Measurements from ENCODE around the gene NAB1.

NAB1 gene

GRCh38 chr2:190637903-190638618 lies 10.8 kb upstream of the NAB1 start:
- FAIRE-seq: no peak

GRCh38 chr2:190640117-190640516 lies 8.8 kb upstream of the NAB1 start:
- FAIRE-seq: peak; percentile 16

GRCh38 chr2:190641469-190641868 lies 7.4 kb upstream of the NAB1 start:
- FAIRE-seq: no peak

GRCh38 chr2:190646780-190647522 lies 1.9 kb upstream of the NAB1 start:
- no peak for FAIRE-seq

- no peak for FAIRE-seq
These were observed 421 bp upstream of the NAB1 start for GRCh38 chr2:190648289-190649034.

DNA sequence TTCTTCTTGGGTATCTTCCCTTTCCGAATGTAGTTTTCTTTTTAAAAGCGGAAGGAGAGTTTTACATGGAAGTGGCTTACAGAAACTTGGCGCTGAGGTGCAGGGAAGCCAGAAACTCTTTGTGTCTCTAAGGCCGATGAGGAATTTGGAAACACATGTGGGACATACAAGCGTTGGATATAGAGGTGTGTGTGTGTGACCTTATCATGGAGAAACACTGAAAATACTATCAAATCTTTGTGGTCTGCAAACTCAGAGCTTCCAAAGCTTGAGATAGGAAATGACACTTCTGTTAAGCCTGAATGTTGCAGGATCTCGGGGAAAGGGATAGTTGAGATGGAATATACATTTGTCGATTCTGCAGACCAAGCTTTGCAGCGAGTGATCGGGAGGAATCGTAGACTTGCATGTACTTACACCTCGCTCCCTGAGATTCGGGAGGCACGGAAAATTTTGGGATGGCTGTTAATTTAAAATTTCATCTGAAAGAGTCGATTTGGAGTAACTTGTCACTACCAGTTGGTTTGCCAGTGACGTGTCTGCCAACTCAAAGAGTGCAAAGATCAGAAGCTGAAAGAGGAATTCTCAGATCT lies 1.0 kb downstream of the NAB1 start:
- no peak for FAIRE-seq

DNA sequence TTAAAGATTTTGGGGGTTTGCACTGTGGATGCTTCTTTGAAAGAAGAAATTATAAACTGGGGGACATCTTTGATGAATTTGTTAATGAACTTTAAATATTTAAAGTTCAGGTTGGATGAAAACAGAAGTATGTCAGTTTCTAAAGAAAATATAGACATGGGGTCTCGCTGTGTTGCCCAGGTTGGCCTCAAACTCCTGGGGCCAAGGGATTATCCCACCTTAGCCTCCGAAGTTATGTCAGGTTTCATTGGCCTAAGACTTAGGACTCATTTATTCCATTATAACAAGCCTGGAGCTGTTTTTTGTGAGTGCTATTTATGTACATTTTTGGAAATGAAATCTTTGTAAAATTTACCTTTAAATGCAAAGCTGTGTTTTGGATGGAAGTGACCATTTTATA lies 2.5 kb downstream of the NAB1 start:
- FAIRE-seq: no peak

DNA sequence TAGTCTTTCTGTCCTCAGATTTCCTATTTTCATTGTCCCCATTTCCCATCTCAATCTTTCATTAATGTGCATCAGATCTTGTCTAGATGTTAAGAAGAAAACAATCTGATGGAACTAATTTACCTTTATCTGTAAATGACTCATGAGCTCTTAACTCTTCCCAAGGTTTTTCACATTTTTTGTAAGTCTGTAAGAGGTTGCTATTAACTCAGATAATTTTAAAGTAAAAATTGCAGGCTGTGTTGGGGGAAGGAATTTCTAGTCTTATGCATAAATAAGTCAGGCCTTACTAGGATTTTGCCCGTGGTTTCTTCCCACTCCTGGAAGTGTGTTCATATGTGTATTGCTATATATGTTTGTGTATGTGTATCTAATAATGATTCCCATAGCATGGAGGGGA lies 4.3 kb downstream of the NAB1 start:
- no peak for FAIRE-seq

DNA sequence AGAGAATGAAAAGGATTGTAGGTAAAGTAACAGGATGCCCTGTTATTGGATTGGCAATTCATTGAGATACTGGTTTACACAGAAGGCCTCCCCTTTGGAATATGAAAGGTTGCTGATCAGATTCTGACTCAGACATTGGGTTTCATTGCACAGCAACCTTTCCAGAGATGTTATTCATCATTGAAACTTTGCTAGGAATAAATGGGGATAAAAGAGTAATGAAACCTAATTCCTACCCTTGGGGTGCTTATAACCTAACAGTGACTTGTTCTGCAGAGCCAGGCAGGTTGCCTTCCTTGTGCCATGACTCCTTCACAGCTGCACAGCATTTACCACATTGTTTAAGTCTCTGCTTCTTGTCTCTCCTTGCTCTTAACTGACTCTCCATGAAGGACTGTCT lies 5.0 kb downstream of the NAB1 start:
- no peak for FAIRE-seq

- FAIRE-seq: no peak
These were observed 6.2 kb downstream of the NAB1 start for GRCh38 chr2:190655113-190655512.

DNA sequence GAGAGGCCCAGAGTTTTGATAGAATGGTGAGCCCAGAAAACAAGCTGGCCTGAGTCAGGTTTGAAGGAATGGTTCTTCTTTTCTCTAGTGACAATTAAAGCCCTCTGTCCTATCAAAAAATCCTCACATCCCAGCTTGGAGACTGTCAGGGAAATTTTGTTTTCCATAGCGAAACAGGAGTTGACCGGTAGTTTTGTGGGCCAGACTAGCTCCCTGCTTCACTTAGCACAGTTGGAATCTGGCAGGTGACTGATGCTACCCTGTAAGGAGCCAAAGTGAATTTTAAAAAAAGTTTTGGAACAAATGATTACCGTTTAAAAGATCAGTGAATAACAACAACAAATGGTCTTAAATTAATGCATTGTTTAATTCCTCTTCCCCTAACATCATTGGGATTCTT lies 6.7 kb downstream of the NAB1 start:
- FAIRE-seq: no peak

GRCh38 chr2:190656301-190656700 lies 7.4 kb downstream of the NAB1 start:
- FAIRE-seq: no peak

DNA sequence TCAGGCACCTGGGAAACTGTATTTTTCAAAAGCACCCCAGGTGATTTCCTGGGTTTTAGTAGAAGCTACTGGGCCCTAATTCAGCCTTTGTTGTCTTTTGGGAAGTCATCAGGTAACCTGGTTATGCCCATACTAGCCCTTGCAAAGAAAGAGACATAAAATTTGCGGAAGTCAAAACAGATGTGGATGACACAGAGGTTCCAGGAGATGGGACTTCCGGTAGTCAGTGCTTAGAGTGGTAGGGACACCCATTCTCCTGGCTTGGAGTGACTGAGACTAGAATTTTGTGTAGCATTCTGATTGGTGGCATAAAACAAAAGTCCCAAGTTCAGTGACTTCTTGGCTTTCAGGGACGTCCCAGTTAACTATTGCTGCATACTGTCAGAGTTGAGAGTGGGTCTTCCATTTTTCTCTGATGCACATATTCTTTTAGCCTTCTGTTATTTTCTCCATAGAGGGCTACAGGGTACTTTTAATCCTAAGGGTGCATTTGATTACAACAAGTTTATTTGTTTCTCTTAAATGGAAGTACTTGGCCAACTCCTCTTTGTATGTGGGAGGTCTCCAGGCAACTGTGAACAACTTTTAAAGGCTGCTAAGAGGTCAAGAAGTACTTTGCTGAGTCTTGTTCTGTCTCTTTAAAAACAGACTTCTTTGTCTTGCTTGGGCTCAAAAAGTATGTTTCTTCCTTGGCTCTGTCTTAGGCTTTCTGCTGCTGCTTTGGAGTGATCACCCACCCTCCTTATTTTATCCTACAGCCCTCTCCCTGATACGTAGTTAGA lies 8.8 kb downstream of the NAB1 start:
- no peak for FAIRE-seq

GRCh38 chr2:190659553-190659952 lies 10.7 kb downstream of the NAB1 start:
- FAIRE-seq: no peak

DNA sequence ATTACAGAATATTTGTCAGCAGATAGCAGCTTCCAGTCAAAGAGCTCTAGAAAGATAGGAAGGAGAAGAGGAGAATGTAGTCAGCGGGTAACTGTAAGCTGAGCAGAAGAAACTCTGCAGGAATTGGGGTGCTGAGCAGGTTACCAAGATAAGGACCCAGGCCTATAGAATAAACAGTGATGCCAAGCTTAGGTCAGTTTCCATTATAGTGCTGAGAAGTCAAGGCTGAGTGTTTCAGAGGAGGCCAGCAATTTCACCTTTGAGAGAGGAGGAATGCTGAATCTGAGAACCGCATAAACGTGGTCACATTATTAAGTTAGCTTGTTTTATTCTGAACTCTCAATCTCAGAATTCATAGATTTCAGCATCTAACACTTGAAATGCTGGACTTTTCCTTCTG lies 13.9 kb downstream of the NAB1 start:
- FAIRE-seq: no peak

- FAIRE-seq: no peak
These were observed 14.5 kb downstream of the NAB1 start for GRCh38 chr2:190663348-190663747.

- FAIRE-seq: no peak
These were observed 15.0 kb downstream of the NAB1 start for GRCh38 chr2:190663839-190664238.

DNA sequence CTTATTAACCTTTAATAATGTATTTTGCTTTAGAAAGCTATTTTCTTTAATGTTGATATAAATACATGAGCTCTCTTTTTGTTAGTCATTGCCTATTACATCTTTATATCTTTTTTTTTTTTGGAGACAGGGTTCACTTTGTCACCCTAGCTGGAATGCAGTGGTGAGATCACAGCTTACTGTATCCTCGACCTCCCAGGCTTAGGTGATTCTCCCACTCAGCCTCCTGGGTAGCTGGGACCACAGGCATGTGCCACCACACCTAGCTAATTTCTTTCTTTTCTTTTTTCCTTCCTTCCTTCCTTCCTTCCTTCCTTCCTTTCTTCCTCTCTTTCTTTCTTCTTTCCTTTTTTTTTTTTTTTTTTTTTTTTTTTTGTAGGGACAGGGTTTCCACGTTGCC lies 15.4 kb downstream of the NAB1 start:
- FAIRE-seq: peak; percentile 21

DNA sequence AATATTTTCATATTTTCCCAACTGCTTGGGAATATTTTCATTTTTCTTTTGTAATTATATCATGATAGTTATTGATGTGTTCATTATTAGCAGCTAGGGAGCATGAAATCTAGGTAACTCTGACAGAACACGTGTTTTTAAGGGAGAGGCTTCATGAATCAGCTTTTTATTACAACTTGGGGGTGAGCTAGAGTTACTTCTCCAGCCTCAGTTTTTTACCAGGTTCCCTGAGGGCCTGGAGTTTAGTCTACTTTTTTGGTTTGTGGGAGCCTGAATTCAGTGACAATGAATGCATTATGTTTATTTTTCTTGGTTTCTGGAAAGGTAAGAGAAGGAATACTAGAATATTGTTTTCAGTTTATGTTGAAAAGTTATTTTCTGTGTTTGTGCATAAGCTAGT lies 18.0 kb downstream of the NAB1 start:
- FAIRE-seq: no peak

DNA sequence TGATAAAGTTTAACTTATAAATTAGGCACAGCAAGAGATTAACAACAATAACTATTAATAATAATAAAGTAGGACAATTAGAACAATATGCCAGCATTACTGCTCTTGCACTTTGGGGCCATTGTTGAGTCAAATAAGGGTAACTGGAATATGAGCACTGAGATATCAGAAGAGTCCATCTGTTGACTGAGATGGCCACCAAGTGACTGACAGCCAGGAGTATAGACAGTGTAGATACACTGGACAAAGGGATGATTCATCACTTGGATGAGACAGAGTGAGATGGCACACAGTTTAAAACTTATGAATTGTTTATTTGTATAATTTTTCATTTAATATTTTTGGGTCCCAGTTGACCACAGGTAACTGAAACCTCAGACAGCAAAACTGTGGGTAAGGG lies 20.0 kb downstream of the NAB1 start:
- no peak for FAIRE-seq

DNA sequence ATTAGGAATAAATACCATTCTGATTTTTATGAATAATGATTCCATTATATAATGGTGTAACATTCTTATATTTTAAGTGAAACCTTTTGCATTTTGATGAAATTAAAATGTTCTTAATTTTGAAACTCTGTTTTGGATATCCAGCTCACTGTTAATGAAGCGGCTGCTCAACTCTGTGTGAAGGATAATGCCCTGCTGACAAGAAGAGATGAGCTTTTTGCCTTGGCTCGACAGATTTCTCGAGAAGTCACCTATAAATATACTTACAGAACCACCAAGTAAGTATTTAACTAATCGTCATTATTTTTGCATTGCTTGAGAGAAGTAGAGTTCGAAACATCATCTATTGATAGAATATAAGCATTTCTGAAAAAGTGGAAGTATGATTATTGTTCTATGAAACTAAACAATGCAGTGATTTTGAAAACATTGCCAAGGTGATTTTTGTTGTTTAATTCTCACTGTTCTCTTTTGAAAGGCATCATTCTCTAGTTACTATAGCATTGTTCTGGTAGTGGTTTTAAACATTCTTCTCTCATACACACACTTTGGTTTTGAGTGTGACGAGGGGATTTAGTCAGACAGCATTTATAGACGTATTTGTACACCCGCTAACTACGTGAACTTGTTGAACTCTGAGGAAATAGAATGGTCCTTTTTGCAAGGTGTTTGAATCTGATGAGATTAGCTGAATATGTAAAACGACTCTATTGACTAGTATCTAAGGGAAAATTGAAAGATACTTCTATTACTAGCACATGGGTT lies 21.5 kb downstream of the NAB1 start:
- no peak for FAIRE-seq
